Measurements from ENCODE around the gene PSAP. TPM values are rescaled to one million over a fixed set of nuclear protein-coding genes. Genes with fewer than 3 reads are reported as not detected.

PSAP gene
- total RNA-seq, 1 donor from 2014 or later = 653 TPM

DNA sequence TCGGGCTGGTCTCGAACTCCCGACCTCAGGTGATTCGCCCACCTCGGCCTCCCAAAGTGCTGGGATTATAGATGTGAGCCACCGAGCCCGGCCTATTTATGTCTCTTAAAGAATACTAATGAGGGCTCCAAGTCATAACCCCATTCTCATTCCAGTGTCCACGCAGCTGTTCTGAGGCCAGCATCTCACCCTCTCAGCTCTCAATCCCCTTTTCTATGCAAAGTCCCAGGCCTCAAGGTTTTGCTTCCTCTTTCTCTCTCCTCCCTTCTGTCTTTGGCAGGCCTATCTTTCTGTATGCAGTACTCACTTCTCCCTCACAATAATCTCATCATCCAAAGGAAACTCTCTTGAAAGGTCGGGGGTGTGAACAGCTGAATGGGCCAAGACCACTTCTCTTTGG lies 49.7 kb downstream of the PSAP start:
- intact Hi-C loops (cut with DNase I) = no loop called here
- H3K4me3 ChIP-seq = no peak overlapping the region
- H3K27ac ChIP-seq = no peak overlapping the region
- H3K9me3 ChIP-seq = no peaks in the 10 kb centered on the region
- no peaks in the 10 kb centered on the region for H3K27me3 ChIP-seq
- H3K4me1 ChIP-seq = no peaks in the 10 kb centered on the region
- H3K36me3 ChIP-seq = no peaks in the 10 kb centered on the region
- DNase-seq (ENCODE audit: low spot score in 2 of 2) = no peak
- TF ChIP-seq, protein P1, sequence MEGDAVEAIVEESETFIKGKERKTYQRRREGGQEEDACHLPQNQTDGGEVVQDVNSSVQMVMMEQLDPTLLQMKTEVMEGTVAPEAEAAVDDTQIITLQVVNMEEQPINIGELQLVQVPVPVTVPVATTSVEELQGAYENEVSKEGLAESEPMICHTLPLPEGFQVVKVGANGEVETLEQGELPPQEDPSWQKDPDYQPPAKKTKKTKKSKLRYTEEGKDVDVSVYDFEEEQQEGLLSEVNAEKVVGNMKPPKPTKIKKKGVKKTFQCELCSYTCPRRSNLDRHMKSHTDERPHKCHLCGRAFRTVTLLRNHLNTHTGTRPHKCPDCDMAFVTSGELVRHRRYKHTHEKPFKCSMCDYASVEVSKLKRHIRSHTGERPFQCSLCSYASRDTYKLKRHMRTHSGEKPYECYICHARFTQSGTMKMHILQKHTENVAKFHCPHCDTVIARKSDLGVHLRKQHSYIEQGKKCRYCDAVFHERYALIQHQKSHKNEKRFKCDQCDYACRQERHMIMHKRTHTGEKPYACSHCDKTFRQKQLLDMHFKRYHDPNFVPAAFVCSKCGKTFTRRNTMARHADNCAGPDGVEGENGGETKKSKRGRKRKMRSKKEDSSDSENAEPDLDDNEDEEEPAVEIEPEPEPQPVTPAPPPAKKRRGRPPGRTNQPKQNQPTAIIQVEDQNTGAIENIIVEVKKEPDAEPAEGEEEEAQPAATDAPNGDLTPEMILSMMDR (IDR thresholded peaks at IDR 0.05) = no peak

DNA sequence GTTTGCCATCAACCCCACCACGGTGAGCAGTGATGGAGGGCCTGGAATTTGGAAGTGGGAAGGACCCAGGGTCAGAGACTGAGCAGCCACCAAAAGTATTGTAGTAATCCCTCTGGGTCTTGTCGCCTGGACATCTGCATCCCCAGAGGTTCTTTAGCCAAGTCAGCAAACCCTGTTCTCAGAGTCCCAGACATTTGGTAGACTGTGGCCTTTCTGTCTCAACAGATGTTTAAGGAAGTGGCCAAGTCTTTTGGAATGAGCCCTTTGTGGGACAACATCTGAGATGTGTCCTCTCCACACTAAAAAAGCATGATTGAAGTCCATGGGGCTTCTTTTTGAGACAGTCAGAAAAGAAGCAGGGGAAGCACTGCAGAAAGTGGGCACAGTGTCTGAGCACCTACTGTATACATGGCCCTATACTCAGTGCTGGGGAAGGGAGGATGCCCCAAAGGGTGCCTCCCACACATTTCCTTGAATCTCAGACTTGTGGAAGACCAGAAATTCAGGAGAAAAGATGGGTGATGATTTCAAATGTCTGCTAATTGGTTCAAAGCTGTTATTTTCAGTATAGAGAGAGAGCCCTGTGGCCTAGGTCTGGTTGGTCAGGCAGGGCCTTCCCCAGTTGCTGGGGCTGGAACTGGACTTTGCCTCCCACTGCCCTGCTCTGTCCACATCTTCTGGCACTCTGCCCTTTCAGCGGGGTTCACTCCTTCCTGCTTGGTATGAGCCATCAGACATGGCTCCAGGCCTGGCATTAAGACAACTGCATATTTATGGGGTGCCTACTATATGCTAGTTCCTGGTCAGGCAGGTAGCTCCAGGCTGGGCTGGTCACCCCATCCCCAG lies 51.2 kb downstream of the PSAP start:
- intact Hi-C loops (cut with DNase I) = no loop called here
- Histone ChIP-seq H3K4me3 (no peak overlapping the region), H3K9me3 (no peaks in the 10 kb centered on the region), H3K27me3 (no peaks in the 10 kb centered on the region), H3K36me3 (no peaks in the 10 kb centered on the region), H3K4me1 (no peaks in the 10 kb centered on the region), H3K27ac (no peak overlapping the region)
- no peak for DNase-seq (ENCODE audit: low spot score in 2 of 2)
- TF ChIP-seq, protein P1 (IDR thresholded peaks at IDR 0.05) = no peak

DNA sequence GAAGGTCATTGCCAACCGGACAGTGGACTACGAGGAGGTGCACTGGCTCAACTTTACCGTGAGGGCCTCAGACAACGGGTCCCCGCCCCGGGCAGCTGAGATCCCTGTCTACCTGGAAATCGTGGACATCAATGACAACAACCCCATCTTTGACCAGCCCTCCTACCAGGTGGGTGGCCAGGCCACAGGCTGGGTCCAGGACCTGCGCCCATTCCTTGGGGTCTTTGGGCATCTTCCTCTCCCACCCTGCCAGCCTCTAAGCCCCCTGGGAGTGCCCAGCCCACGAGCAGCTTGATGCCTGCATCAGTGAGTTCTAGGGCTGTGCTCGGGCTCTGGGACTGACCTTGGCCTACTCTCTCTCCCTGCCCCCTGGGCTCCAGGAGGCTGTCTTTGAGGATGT lies 51.9 kb downstream of the PSAP start:
- Histone ChIP-seq H3K9me3 (no peaks in the 10 kb centered on the region), H3K27ac (no peak overlapping the region), H3K27me3 (no peaks in the 10 kb centered on the region), H3K4me1 (no peaks in the 10 kb centered on the region), H3K36me3 (no peaks in the 10 kb centered on the region), H3K4me3 (no peak overlapping the region)
- DNase-seq (ENCODE audit: low spot score in 2 of 2) = no peak
- TF ChIP-seq, protein P1 (IDR thresholded peaks at IDR 0.05) = no peak
- intact Hi-C loops (cut with DNase I) = no loop called here

DNA sequence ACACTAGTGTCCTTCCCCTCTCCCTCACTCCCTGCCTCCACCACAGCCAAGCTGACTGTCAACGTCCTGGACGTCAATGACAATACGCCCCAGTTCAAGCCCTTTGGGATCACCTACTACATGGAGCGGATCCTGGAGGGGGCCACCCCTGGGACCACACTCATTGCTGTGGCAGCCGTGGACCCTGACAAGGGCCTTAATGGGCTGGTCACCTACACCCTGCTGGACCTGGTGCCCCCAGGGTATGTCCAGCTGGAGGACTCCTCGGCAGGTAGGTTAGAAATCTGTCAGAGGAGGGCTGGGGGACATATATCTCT lies 52.8 kb downstream of the PSAP start:
- TF ChIP-seq, protein P1 (IDR thresholded peaks at IDR 0.05) = no peak
- H3K4me1 ChIP-seq = no peaks in the 10 kb centered on the region
- no peak overlapping the region for H3K4me3 ChIP-seq
- no peak overlapping the region for H3K27ac ChIP-seq
- DNase-seq (ENCODE audit: low spot score in 2 of 2) = no peak
- intact Hi-C loops (cut with DNase I) = no loop called here
- no peaks in the 10 kb centered on the region for H3K9me3 ChIP-seq
- no peaks in the 10 kb centered on the region for H3K27me3 ChIP-seq
- no peaks in the 10 kb centered on the region for H3K36me3 ChIP-seq

DNA sequence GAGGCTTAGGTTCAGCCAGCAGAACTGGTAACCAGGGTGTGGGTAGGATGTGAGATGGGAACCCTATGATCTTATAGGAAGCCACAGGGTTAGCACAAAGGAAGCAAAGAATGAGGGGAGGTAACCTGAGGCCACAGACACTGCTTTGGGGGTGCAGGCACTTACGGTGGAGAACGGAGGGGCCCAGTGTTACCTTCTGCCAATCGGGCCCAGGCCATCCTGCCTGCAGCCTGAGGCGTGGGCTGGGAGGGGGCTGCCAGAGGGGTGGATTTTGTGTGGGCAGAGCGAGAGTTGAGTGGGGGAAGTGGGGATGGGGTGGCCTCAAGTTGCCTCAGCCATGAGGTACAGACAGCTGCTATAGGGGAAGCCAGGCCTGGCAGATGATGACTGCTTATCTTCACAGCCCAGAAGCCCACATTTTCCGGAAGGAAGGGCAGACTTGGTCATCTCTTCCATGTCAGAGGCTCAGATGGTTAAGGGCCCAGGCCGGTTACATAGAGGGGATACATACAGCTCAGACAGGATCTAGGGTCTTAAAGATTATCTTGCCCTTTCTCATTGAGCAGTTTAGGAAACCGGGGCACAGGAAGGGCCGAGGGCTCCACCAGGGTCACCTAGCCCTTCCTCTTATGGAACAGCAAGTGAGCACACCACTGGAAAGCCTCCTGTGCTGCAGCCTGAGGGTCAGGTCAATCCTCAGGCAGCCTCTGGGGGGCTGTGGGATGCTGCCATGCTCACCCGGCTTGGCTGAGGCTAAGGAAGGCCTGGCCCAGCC lies 53.3 kb downstream of the PSAP start:
- intact Hi-C loops (cut with DNase I) = no loop called here
- DNase-seq (ENCODE audit: low spot score in 2 of 2) = no peak
- no peak overlapping the region for H3K4me3 ChIP-seq
- TF ChIP-seq, protein P1 (IDR thresholded peaks at IDR 0.05) = no peak
- no peaks in the 10 kb centered on the region for H3K36me3 ChIP-seq
- no peaks in the 10 kb centered on the region for H3K27me3 ChIP-seq
- H3K27ac ChIP-seq = no peak overlapping the region
- H3K4me1 ChIP-seq = no peaks in the 10 kb centered on the region
- H3K9me3 ChIP-seq = no peaks in the 10 kb centered on the region
